ENCODE measurements around the gene MICAL2. TPM values are rescaled to one million over a fixed set of nuclear protein-coding genes. Genes with fewer than 3 reads are reported as not detected.

The MICAL2 gene
- total RNA-seq, 1 donor from 2014 or later, result 140 TPM

DNA sequence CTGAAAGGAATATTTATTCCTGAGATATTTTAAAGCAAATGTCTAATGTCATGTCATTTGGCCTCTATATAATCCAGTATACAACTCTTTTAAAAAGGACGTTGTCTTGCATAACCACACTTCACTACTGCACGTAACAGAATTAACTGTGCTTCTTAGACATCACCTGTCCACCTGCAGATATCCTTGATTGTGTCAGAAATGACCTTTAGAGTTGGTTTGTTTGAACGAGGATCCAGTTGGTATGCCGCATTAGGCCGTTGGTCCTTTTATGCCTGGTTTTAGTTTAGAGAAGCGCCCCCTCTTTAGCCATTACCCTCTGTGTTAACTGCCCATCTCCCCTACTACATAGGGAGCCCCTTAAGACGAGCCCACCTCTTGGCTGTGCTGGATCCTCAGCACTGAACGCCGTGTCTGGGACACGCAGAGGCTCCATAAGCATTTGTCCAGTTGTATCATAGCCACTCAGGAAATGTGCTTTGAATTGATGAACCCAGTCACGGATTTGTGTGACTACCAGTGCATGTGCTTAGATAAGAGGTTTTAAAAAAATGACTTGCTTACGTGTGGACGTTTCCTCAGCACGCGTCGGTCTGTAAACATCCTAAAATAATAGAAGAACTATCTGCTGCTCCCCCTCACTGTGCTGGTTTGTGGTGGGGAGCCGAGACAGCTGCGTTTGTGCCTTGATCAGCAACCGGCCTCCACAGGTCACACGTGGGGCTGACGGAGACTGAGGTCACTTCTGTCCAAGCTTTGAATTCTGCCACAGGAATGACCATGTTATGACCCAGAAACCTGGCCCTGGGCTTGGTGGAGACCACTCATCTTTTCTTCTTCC is 4.0 kb downstream of the MICAL2 start:
- peak; percentile 80 to 91 for DNase-seq (ENCODE audit: low read depth in 2 of 2)

DNA sequence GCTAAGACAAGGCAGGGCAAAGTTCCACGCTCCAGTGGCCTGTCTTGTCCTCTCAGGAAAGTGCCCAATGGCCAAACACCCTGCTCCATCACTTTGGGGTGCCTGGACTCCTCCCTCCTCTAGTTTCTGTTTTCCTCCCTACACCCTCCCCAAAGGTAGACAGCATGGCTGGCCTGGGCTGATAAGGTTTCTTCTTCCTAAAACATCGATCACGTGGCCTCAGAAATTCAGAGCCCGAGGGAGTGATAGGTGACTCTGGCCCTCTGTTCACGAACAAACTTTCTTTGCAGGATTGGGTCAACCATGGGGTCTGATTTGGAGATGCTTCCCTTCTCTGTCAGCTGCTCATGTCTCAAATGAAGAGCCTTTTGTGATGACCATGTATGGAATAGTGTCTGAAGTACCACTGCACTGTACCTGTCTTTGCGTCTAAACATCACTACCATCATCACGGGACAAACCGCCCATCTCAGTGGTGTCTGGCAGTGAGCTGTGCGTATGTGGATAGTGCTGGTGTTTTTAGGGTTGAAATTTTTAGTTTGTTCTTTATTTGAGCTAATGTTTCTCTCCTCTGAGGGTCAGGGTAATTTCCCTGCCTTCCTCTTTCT is 6.1 kb downstream of the MICAL2 start:
- DNase-seq (ENCODE audit: low read depth in 2 of 2), result no peak

DNA sequence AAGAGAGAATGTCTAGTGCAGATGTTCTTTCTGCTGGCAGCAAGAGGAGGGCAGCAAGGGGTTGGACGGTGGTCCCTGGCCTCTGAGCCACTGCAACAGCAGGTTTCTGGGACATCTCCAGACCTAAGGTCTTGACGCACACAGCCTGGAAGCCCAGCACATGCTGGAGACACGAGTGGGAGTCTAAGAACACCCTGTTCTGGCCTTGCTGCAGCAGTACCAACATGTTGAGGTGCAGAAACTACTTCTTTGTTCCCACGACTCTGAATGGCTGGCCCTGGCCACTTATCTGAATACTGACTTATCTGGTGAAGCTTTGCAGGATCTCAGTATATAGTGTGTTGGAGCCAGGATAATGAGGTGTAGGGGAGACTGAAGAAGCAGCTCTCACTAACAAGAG is 6.8 kb downstream of the MICAL2 start:
- no peak for DNase-seq (ENCODE audit: low read depth in 2 of 2)

DNA sequence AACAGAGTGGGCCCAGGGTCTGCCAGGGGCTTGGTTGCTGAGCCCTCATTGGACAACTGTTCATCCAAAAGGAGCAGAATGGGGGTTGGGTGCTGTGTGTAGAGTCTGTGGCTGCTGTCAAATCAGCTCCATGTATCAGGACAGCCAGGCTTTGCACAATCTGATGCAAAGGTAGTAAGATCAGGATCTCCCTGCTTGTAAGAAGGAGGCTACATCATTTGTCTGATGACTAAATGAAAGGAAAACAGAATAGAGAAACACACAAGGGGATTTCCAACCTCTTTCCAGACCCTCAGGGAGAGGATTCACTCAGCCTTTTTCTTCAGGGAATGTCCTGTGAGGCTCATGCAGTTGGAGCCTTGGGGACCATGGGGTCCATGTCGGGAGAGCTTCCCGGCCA is 7.2 kb downstream of the MICAL2 start:
- peak in 1 of 2 donors; percentile 23 for DNase-seq (ENCODE audit: low read depth in 2 of 2)

DNA sequence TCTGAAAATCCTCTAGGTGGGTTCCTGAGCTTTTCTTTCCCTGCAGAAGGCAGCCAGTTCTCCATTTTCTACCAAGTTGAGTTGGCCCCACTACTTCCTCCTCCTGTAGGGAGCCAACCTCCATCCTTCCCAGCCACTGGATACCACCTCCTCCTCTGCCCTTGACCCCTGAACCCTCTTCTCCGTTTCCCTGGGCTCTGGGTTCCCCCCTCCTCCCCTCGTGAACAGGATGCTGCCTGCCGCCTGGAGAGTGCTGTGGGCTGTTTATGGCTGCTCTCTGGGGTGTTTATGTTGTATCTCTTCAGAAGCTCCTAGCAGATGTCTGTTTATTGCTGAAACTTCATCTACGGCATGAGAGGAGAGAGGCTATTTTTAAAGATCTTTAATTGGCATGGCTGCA is 8.6 kb downstream of the MICAL2 start:
- no peak for DNase-seq (ENCODE audit: low read depth in 2 of 2)

DNA sequence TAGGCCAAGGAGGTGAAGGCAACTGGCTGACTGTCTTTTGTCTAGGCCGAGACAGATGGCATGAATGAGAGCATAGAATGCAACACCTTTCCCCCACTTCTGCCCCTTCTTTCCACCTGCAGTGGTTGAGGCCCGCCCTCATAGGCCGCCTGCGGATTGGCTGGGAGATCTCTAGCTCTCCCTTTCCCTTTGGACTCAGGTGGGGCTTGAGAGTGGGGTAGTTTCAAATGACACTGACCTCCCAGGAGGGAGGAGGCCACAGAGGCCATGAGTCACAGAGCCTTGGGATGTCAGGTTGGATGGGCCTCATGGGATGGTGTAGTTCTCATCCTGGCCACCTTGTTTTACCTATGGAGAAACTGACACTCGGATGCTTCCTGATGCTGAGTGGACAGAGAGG is 9.1 kb downstream of the MICAL2 start:
- DNase-seq (ENCODE audit: low read depth in 2 of 2), result no peak

DNA sequence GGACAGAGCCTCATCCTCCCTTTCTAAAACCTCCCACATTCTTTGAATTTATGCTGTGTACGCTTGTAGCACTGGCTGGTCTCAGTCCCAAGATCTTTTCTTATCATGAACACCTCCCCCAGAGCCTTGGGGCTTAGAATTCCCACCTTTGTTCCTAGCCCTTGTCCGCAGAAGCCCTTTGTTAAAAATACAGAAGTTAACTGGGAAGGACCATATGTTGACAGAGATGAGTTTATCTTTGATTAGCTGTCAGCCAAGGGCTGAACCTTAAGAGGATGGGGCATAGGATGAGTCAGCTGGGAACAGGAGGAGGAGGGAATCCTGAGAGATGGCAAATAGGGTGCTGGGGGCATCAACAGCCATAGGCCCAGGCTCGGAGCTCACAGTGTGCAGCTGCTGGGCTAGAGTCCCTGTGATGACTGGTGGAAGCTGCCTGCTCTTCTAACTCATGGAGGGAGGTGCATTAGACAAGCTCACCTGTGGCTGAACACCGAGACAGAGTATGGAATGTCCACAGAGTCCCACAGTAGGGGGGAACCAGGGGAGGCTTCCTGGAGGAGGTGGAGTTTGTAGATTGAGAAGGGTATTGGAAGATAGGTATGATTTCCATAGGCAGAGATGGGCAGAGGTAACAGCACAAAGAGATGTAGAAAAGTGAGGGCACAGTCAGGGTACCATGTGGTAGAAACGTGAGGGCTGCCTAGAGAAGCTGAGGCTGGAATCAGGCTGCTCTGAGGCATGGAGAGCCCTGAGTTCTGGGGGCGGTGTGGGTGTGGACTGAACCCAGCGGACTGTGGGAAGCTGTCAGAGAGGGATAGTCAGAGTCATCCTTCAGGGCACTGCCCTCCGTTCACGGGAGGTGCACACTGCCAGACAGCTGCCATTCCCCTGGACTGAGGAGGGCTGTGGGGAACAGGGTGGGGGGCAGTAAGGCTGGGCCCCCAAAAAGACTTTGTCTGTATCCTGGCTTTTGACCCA is 9.9 kb downstream of the MICAL2 start:
- no peak for DNase-seq (ENCODE audit: low read depth in 2 of 2)

DNA sequence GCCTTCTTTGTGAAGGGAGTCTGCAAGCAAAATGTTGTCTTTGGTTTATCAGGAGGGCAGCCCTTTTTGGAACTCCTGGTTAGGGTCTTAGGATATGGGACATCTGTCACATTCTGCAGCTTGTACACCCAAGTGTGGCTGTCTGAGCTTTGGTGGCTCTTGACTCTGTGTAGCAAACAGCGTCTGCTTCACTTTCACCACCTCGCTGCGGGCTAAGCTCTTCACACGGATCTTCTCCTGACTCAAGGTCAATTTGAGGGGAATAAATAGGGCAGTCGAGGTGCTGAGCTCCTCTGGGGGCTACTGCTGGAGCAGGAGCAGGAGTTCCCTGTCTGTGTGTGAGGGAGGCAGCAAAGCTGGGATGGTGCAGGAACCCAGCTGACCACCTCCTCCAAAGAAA is 10.6 kb downstream of the MICAL2 start:
- no peak for DNase-seq (ENCODE audit: low read depth in 2 of 2)

DNA sequence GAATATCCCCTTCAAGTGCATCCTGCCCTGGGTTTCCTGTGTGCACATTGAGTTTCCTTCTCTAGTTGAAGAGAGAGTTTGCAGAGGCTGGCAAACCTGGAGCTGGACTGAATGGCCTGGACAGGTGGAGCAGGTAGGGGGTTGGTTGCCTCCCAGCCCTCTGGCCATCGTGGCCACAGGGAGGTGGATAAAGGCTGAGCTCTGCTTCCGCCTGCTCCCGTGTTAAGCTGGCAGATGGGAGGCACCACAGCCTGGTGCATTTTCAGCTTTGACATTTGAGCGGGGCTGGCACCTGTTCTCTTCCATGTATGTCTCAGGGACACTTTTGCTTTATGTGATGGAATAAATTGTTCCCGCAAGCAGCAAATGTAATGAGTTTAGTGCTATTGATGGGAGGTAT is 11.1 kb downstream of the MICAL2 start:
- DNase-seq (ENCODE audit: low read depth in 2 of 2), result no peak

DNA sequence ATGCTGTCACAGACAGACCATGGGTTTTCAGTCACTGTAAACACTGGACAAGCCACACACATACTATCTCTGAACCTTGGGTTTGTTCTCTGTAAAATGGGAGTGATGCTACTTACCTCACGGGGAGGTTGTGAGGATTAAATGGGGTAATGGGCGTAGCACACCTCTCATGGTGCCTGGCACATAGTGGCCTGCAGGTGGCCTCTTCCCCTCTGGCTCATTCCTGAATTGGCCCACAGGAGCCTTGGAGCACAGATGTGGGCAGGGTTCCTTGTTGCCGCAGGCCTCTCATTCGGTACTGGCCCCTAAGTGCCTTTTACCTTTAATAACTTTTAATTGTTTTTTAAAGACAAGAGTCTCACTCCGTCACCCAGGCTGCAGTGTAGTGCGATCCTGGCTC is 11.7 kb downstream of the MICAL2 start:
- DNase-seq (ENCODE audit: low read depth in 2 of 2), result peak; percentile 33 to 40

DNA sequence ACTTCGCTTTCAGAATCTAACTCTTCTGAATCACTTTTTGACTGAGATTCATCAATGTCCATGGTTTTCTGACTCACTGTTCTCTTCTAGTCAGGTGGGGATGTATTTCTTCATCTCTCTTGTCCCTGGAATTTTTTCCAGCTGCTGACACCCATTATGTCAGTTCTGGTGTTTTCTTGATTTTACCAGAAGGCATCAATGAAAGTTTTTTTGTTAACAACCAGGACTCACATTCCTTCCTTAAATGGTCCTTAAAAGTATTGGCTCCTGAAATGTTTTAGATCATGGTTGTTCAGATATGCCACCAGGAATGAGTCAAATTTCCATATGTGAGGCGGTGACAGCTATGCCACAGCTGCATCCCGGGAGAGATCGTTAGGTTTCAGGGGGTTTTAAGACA is 12.9 kb downstream of the MICAL2 start:
- DNase-seq (ENCODE audit: low read depth in 2 of 2), result peak in 1 of 2 donors; percentile 70

DNA sequence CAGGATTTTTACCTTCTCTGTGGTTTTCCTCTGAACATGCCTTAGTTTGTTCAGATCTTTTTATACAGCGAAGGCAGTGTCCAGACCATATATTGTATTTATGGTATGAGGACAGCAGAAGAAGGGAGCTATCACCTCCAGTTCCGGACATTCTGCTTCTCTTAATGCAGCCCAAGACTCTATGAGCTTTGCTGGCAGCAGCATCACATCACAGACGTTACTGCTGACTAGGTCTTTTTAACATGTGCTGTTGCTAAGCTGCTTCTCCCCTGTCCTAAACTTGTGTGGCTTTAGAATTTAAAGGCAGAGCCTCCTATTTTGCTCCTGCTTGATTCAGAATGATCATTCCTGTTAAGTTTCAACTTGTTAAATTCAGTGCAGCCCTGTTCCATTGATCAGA is 13.4 kb downstream of the MICAL2 start:
- peak in 1 of 2 donors; percentile 34 for DNase-seq (ENCODE audit: low read depth in 2 of 2)

DNA sequence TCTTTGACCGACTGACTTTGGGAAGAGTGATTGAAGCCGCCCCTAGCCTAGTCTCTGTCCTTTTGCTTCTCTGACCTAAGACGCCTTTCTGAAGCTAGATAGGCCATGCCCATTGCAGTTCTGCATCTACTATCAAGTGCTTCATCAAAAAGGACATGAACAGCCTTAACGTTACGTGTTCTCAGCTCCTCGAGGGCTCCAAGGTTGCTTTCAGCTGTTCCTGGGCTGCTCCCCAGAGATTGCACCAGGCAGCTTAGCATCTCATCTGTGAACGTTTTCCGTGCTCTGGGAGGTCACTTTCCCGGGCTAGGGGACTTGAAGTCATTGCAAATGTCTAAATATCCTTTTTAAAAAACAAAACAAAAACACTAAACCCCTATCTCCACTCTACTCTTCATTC is 13.9 kb downstream of the MICAL2 start:
- no peak for DNase-seq (ENCODE audit: low read depth in 2 of 2)

DNA sequence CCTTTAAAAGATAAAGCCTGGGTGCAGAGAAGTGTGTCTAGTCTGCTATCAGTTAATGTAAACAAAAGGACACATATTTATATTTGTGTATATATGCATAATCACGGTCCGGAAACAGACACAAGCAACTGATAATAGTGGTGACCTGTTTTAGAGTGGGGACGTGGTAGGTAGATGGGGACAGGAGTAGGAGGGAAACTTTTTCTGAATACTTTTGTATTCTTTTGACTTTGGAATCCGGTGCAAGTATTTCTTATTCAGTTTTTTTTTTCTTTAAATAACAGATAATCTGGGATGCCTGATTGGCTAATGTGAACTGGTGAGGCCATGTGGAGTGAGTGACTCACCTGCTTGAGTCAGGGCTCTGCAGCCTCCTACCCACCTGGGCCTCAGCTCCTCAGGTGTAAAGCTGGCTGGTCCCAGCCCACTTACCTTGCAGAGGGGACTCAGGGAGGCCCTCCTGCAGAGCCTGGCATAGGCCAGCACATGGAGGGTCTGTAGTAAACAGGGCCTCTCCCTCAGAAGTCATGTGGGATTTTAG is 15.3 kb downstream of the MICAL2 start:
- peak in 1 of 2 donors; percentile 26 for DNase-seq (ENCODE audit: low read depth in 2 of 2)

DNA sequence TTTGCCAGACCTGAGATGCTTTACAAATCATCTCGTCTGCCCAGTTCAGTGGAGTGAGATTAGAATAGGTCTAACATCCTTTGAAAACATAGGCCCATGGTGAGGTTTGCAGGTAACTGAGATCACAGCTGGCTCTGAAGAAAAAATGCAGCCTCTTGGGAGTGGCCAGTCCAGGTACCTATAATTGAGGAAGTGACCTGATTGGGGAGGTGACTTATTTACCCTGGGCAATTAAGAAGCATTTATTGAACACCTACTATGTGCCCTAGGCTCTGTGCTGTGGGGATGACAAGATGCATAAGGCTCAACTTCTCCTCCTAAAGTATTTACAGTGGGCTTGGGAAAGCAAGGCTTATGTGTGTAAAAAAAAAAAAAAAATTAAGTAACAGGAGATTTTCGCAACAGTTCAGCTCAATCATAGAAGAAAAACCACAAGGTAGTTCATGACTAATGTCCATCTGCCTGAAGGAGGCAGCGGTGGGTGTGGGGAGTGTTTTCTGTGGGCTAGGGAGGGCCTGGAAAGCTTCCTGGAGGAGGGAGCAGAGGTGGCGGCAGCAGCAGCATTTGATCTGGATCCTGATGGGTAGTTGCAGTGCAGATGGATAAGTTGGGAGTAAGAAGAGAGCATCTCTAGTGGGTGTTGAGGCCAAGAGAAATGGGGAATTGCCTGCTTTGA is 16.1 kb downstream of the MICAL2 start:
- peak in 1 of 2 donors; percentile 64 for DNase-seq (ENCODE audit: low read depth in 2 of 2)

DNA sequence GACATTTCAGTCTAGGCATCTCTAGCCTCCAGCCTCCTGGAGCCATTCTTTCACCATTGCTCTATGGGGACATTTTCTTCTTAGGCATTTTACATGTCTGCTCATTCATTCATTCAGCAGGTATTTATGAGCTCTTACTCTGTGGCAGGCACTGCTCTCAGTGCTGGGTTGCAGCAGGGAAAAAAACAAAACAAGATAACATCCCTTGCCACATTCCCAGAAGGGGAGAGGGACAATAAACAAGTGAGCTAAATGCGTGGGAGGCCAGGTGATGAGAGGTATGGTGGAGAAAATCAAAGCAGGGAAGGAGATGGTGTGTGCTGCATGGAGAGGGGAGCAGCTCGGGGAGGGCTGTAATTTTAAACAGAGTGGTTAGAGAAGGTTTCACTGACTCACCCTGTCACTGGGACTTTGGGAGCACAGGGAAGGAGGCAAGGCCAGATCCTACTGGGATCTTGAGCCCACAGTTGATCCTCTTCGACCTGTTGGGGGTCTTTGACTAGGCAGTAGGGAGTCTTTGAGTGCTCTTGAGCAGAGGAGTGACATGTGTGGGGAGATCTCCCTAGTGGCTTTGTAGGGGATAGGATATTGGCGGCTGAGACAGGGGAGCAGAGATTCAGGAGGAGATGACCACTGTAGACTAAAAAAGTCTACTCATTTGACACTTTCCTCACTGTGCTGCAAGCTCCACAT is 17.0 kb downstream of the MICAL2 start:
- DNase-seq (ENCODE audit: low read depth in 2 of 2), result no peak

DNA sequence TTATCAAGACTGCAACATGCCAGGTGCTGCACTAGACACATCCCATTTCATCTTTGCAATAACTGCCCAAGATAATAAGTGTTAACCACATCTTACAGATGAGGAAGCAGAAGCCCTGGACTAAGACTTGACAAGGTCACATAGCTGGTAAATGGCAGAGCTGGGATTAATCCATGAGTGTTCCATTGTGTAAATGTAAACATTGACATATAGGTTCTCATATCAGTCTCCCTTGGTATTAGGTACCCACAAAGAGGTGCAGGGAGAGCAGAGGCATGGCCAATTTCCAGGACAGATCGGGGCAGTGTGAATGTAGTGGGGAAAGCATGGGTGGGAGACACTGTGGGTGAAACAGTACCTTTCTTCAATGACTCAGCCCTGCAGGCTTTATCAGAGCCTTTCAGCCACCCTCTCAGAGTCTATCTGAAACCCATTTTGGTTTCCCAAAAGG is 17.9 kb downstream of the MICAL2 start:
- DNase-seq (ENCODE audit: low read depth in 2 of 2), result no peak

DNA sequence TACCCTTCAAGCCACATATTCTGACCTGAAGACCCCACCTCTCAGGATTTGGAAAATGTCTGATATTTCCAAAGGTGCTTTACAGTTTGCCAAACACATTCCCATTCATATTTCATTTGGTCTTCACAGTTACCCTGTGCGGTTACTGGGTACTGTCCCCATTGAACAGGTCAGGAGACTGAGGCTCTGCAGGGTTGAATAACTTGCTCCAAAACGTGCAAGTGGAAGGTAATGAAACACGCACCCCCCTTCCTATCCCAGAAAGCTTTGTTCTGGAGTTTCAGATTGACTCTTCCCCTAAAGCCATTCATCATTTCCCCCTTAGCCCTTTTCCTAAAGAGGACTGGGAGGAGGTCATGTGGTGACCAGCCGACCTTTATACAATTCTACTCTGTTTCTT is 18.8 kb downstream of the MICAL2 start:
- no peak for DNase-seq (ENCODE audit: low read depth in 2 of 2)

DNA sequence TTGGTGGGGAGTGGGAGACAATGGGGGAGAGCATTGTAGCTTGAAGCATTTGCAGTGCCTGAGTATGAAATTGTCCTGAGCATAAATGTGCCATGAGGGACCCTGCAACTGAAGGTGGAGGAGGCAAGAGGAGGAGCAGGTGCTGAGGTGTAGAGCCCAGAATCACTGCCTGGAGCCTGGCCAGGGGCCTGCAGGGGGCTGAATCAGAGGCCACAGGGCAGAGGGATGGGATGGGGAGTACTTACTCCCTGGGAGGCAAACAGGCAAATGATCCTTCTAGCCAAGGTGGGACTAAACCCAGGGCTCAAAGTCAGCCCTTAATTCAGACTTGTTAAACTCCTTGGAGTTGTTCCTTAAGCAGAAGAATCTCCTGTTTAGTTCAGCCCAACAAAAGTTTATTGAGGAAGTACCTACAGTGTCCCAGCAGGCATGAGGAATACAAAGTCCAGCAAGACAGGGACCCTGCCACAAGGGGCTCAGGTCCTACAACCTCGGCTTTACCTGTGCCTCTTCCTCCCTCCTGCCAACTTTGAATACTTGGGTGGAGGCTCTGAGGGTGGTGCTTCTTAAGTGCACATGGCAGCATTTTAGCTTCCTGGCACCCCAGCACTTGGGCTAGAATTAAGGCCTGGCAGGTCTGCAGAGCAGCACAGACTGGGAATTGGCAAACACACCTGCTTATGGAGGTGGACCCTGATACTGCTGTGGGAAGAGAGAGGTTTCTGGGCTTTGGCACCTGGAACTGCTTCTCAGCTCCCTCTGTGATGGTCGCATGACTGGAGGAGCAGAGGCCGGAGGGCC is 20.0 kb downstream of the MICAL2 start:
- no peak for DNase-seq (ENCODE audit: low read depth in 2 of 2)
